Gastrocnemius medialis (tissue), 4 donors: ENCODE measurements around the gene ABLIM3. TPM values are rescaled to one million over a fixed set of nuclear protein-coding genes. Genes with fewer than 3 reads are reported as not detected.

Experiments
- ATAC-seq, 2 donors: fragments of 150-250 bp; one replicate each; pipeline ENCODE4 v1.9.1; 2016
- DNase-seq, 2 donors: peaks; one replicate each; pipeline ENCODE4 v3.0.0-alpha.2; 2019
- H3K27ac ChIP-seq, 4 donors: fragments of 200-600 bp; sonication (generic); 1 replicate in 1 of 4; 2 replicates in 3 of 4; pipeline ENCODE4 v1.5.1; 2016 to 2018; ENCODE audit warnings: mild to moderate bottlenecking in 2 of 4, moderate library complexity in 1 of 4
- H3K27me3 ChIP-seq, 3 donors: fragments of 200-600 bp; sonication (generic) in 2 of 3; 1 replicate in 1 of 3; 2 replicates in 2 of 3; pipeline versions ENCODE4 v1.5.1 to v1.6.0; 2016 to 2019; ENCODE audit warnings: mild to moderate bottlenecking in 1 of 3, moderate library complexity in 1 of 3
- H3K36me3 ChIP-seq, 2 donors: fragments of 200-600 bp; sonication (generic) in 1 of 2; one replicate each; pipeline ENCODE4 v1.5.1; 2017 to 2018
- H3K4me1 ChIP-seq, 2 donors: fragments of 200-600 bp; sonication (generic) in 1 of 2; one replicate each; pipeline ENCODE4 v1.5.1; 2016 to 2017; ENCODE audit warnings: mild to moderate bottlenecking in 2 of 2
- H3K4me3 ChIP-seq, 4 donors: fragments of 200-600 bp; sonication (generic) in 3 of 4; 1 replicate in 1 of 4; 2 replicates in 3 of 4; pipeline ENCODE4 v1.5.1; 2016 to 2019; ENCODE audit warnings: mild to moderate bottlenecking in 2 of 4
- H3K9me3 ChIP-seq, 3 donors: fragments of 200-600 bp; sonication (generic) in 2 of 3; 1 replicate in 1 of 3; 2 replicates in 2 of 3; pipeline ENCODE4 v1.5.1; 2016 to 2019
- POLR2A ChIP-seq, 2 donors: fragments of 450-650 bp; IDR thresholded peaks; one replicate each; pipeline ENCODE4 v1.6.1; 2017; ENCODE audit warnings: antibody characterized with exemption in 2 of 2, mild to moderate bottlenecking in 2 of 2, moderate library complexity in 2 of 2
- in situ Hi-C, 4 donors: fragments of 200-750 bp; cut with MboI; loops; one replicate each; pipeline versions ENCODE4 v1.15.0 to v1.8.0; 2017; ENCODE audit warnings: low sequenced_read_pairs in 4 of 4
- intact Hi-C: fragments of 100-400 bp; cut with DNase I; formaldehyde crosslinking; loops from one replicate; pipeline ENCODE4 v1.15.1; 2023; ENCODE audit warnings: low total_unique reads
- total RNA-seq, 4 donors: library from RNA; depleted of rRNA; stranded (reverse); fragments of >200 nt; gene quantifications; one replicate each; pipeline versions ENCODE4 v1.1.0 to v1.2.3, GENCODE V29; 2016
- TF ChIP-seq, protein P1 (sequence below), 5 experiments: fragments of 450-650 bp in 3 of 5; fragments of 200-600 bp in 2 of 5; sonication (generic) in 2 of 5; IDR thresholded peaks in 4 of 5; conservative IDR thresholded peaks in 1 of 5; 1 replicate in 4 of 5; 2 replicates in 1 of 5; pipeline ENCODE4 v1.5.1; 2016 to 2019; ENCODE audit warnings: antibody characterized with exemption in 5 of 5, mild to moderate bottlenecking in 3 of 5, moderate library complexity in 3 of 5

The ABLIM3 gene
- total RNA-seq, 4 donors from 2014 or later, result 37.5 to 155 (median 67.7) TPM

GRCh38 chr5:149195962-149196361 is 54.7 kb downstream of the ABLIM3 start:
- DNase-seq (no peak), ATAC-seq (no peak)
- Histone ChIP-seq H3K9me3 (no peaks in the 10 kb centered on the region), H3K27me3 (no peaks in the 10 kb centered on the region), H3K27ac (peak overlapping the region; percentile 71 to 80 (median 76)), H3K4me3 (no peak overlapping the region), H3K36me3 (peaks cover 0 to 30% of the 10 kb centered on the region in 2 donors), H3K4me1 (peaks cover 4 to 19% of the 10 kb centered on the region in 2 donors)
- TF ChIP-seq, protein P1, sequence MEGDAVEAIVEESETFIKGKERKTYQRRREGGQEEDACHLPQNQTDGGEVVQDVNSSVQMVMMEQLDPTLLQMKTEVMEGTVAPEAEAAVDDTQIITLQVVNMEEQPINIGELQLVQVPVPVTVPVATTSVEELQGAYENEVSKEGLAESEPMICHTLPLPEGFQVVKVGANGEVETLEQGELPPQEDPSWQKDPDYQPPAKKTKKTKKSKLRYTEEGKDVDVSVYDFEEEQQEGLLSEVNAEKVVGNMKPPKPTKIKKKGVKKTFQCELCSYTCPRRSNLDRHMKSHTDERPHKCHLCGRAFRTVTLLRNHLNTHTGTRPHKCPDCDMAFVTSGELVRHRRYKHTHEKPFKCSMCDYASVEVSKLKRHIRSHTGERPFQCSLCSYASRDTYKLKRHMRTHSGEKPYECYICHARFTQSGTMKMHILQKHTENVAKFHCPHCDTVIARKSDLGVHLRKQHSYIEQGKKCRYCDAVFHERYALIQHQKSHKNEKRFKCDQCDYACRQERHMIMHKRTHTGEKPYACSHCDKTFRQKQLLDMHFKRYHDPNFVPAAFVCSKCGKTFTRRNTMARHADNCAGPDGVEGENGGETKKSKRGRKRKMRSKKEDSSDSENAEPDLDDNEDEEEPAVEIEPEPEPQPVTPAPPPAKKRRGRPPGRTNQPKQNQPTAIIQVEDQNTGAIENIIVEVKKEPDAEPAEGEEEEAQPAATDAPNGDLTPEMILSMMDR (IDR thresholded peaks at IDR 0.05 in 4 of 5, conservative IDR thresholded peaks at IDR 0.05 in 1 of 5), result no peak
- TF ChIP-seq POLR2A (IDR thresholded peaks at IDR 0.05), result no peak
- intact Hi-C loops (no loop called here), in situ Hi-C loops (no loop called here)

GRCh38 chr5:149198148-149198547 is 56.9 kb downstream of the ABLIM3 start:
- TF ChIP-seq, protein P1 (IDR thresholded peaks at IDR 0.05 in 4 of 5, conservative IDR thresholded peaks at IDR 0.05 in 1 of 5), result no peak
- TF ChIP-seq POLR2A (IDR thresholded peaks at IDR 0.05), result no peak
- no peaks in the 10 kb centered on the region for H3K27me3 ChIP-seq
- ATAC-seq (no peak), DNase-seq (no peak)
- H3K4me3 ChIP-seq, result no peak overlapping the region
- H3K4me1 ChIP-seq, result peaks cover 4 to 13% of the 10 kb centered on the region in 2 donors
- H3K9me3 ChIP-seq, result no peaks in the 10 kb centered on the region
- in situ Hi-C loops, result no loop called here
- H3K36me3 ChIP-seq, result peaks cover 0 to 52% of the 10 kb centered on the region in 2 donors
- H3K27ac ChIP-seq, result peak overlapping the region; percentile 43 to 80 (median 76)
- intact Hi-C loops, result no loop called here

DNA sequence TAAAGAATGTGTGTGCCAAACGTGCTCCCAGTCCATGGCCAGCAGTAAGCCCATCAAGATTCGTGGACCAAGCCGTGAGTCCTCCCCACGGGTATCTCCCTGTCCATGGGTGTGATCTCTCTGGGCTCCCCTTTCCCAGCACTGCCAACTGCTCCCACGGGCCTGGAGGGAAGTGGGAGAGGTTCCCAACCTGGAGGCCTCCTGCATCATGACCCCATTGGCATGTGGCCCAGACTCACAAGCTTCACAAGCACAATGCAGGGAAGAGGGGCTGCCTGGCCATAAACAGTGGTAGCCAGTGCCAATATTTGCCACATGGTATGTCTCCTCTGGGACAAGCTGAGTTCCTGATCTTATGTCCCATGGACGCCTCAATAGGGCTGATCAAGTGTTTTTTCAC is 59.1 kb downstream of the ABLIM3 start:
- no peak for ATAC-seq

GRCh38 chr5:149201121-149201637 is 59.9 kb downstream of the ABLIM3 start:
- DNase-seq (no peak), ATAC-seq (no peak)
- peaks cover 17 to 33% of the 10 kb centered on the region in 2 donors for H3K4me1 ChIP-seq
- no peak overlapping the region for H3K4me3 ChIP-seq
- in situ Hi-C loops, result no loop called here
- H3K9me3 ChIP-seq, result no peaks in the 10 kb centered on the region
- no peaks in the 10 kb centered on the region for H3K27me3 ChIP-seq
- H3K36me3 ChIP-seq, result peaks cover 0 to 64% of the 10 kb centered on the region in 2 donors
- intact Hi-C loops, result no loop called here
- no peak overlapping the region for H3K27ac ChIP-seq
- TF ChIP-seq POLR2A (IDR thresholded peaks at IDR 0.05), result no peak
- TF ChIP-seq, protein P1 (IDR thresholded peaks at IDR 0.05 in 4 of 5, conservative IDR thresholded peaks at IDR 0.05 in 1 of 5), result no peak

More for the DNA sequence above, 59.1 kb downstream of the ABLIM3 start:
- Histone ChIP-seq H3K4me1 (peaks cover 15 to 30% of the 10 kb centered on the region in 2 donors), H3K27ac (peak overlapping the region in 3 of 4 donors; percentile 0 to 72 (median 46)), H3K27me3 (no peaks in the 10 kb centered on the region), H3K9me3 (no peaks in the 10 kb centered on the region), H3K4me3 (no peak overlapping the region), H3K36me3 (peaks cover 0 to 64% of the 10 kb centered on the region in 2 donors)
- TF ChIP-seq, protein P1 (IDR thresholded peaks at IDR 0.05 in 4 of 5, conservative IDR thresholded peaks at IDR 0.05 in 1 of 5), result no peak
- TF ChIP-seq POLR2A (IDR thresholded peaks at IDR 0.05), result no peak
- DNase-seq, result no peak
- in situ Hi-C loops (no loop called here), intact Hi-C loops (no loop called here)
